HL-60/S4 treated with phorbol 12-myristate 13-acetate at 8.2 ng/mL for 4 days and 3 days (cell line): ENCODE measurements around the gene NGEF.
"Not testable (repeated sequence)": the region's sequence is repeated elsewhere in the genome, so short reads cannot be mapped to it uniquely, and the experiment has no call there.

Source experiments
- in situ Hi-C: fragments of 300-500 bp; cut with MboI; formaldehyde crosslinking; loops from 2 replicates; pipeline ENCODE4 v1.15.0; 2022; ENCODE audit warnings: low sequenced_read_pairs

NGEF gene

GRCh38 chr2:233013027-233013461, at the start of gene NGEF:
NGEF (minus strand) TSS chr2:233013256; CDS start chr2:232974890, 38,366 bp downstream.
- in situ Hi-C loops: no loop called here

GRCh38 chr2:233062451-233062850, 49.4 kb upstream of the NGEF start:
- in situ Hi-C loops: no loop called here

GRCh38 chr2:233061591-233062450, 48.8 kb upstream of the NGEF start:
- in situ Hi-C loops: no loop called here

GRCh38 chr2:233060980-233061590, 48.0 kb upstream of the NGEF start:
- in situ Hi-C loops: no loop called here

GRCh38 chr2:233060501-233060979, 47.5 kb upstream of the NGEF start:
- in situ Hi-C loops: no loop called here

- in situ Hi-C loops: no loop called here
Measured at GRCh38 chr2:233059797-233060500, 46.9 kb upstream of the NGEF start, which contains the start of gene INPP5D. INPP5D (plus strand) TSS chr2:233060342; CDS start chr2:233060479, 137 bp downstream.

- in situ Hi-C loops: no loop called here
Measured at GRCh38 chr2:233059547-233059796, 46.4 kb upstream of the NGEF start.

GRCh38 chr2:233058717-233059546, 45.9 kb upstream of the NGEF start:
- in situ Hi-C loops: no loop called here

- in situ Hi-C loops: no loop called here
Measured at GRCh38 chr2:233056961-233057605, 44.0 kb upstream of the NGEF start.

- in situ Hi-C loops: no loop called here
Measured at GRCh38 chr2:233055362-233055761, 42.3 kb upstream of the NGEF start.

- in situ Hi-C loops: no loop called here
Measured at GRCh38 chr2:233053928-233054784, 41.1 kb upstream of the NGEF start.

GRCh38 chr2:233052517-233052916, 39.5 kb upstream of the NGEF start:
- in situ Hi-C loops: not testable (repeated sequence)

GRCh38 chr2:233051241-233052149, 38.4 kb upstream of the NGEF start:
- in situ Hi-C loops: no loop called here

GRCh38 chr2:233049194-233049761, 36.2 kb upstream of the NGEF start:
- in situ Hi-C loops: no loop called here

- in situ Hi-C loops: no loop called here
Measured at GRCh38 chr2:233048569-233049193, 35.6 kb upstream of the NGEF start.

GRCh38 chr2:233047667-233048066, 34.6 kb upstream of the NGEF start:
- in situ Hi-C loops: no loop called here

- in situ Hi-C loops: no loop called here
Measured at GRCh38 chr2:233047206-233047605, 34.1 kb upstream of the NGEF start.
